Lower leg skin (tissue), 3 donors: ENCODE measurements around the gene AANAT.

Experiments
- POLR2A ChIP-seq, 2 donors: fragments of 450-650 bp; IDR thresholded peaks; one replicate each; pipeline ENCODE4 v1.6.1; 2016 to 2017; ENCODE audit warnings: antibody characterized with exemption in 2 of 2, mild to moderate bottlenecking in 1 of 2, moderate library complexity in 1 of 2
- TF ChIP-seq, protein P1 (sequence below), 3 donors: fragments of 450-650 bp; IDR thresholded peaks; one replicate each; pipeline ENCODE4 v1.5.1; 2016; ENCODE audit warnings: antibody characterized with exemption in 3 of 3, mild to moderate bottlenecking in 3 of 3, moderate library complexity in 2 of 3

DNA sequence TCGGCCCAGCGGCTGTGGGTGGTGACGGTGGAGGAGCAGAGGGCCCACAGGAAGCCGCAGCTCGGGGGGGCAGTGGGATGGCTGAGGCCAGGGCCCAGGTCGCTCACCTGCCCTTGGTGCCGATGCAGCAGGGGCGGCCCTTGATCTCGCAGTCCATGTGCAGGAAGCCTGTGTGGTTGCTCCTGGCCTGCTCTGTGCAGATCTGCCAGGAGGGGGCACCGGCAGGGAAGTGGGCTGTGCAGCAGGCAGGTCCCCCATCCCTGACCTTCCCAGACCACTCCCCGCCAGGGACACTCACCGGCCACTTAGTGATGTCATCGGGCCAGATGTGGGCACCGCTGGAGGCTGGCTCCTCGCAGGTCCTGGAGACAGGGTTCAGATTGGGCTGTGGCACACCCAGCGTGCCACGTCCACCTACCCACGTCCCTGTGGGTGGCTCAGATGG is 6.2 kb downstream of the AANAT start:
- TF ChIP-seq, protein P1, sequence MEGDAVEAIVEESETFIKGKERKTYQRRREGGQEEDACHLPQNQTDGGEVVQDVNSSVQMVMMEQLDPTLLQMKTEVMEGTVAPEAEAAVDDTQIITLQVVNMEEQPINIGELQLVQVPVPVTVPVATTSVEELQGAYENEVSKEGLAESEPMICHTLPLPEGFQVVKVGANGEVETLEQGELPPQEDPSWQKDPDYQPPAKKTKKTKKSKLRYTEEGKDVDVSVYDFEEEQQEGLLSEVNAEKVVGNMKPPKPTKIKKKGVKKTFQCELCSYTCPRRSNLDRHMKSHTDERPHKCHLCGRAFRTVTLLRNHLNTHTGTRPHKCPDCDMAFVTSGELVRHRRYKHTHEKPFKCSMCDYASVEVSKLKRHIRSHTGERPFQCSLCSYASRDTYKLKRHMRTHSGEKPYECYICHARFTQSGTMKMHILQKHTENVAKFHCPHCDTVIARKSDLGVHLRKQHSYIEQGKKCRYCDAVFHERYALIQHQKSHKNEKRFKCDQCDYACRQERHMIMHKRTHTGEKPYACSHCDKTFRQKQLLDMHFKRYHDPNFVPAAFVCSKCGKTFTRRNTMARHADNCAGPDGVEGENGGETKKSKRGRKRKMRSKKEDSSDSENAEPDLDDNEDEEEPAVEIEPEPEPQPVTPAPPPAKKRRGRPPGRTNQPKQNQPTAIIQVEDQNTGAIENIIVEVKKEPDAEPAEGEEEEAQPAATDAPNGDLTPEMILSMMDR (IDR thresholded peaks at IDR 0.05): no peak
- TF ChIP-seq POLR2A (IDR thresholded peaks at IDR 0.05): no peak
